Measurements from ENCODE around the gene SEPHS2. TPM values are rescaled to one million over a fixed set of nuclear protein-coding genes. Genes with fewer than 3 reads are reported as not detected.

The SEPHS2 gene
- total RNA-seq, 1 donor from 2014 or later: 45.2 TPM

DNA sequence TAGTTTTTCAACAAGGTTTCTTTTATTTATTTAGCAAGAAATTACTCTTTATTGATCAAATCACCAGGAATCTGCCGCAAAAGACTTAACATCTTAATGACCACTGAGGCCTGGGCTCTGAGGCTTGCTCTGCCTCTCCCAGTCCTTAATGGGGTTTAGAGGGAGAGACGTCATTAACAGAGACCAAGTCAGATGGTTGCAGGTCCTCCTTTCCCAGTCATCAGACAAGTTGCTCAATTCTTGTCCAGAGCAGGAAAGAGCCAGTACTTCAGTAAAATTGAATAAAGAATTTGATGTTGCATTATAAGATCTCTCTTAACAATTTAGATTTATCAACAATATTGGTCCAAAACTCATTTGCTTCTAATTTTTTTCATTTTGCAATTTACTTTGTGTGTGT is 2.0 kb downstream of the SEPHS2 start:
- H3K27me3 ChIP-seq (ENCODE audit: control insufficient read depth, insufficient read depth, low read length): no peaks in the 10 kb centered on the region
- no peak for DNase-seq (ENCODE audit: low read depth)
- no peak overlapping the region for H3K4me3 ChIP-seq (ENCODE audit: low read depth, low read length)
- TF ChIP-seq, protein P1, sequence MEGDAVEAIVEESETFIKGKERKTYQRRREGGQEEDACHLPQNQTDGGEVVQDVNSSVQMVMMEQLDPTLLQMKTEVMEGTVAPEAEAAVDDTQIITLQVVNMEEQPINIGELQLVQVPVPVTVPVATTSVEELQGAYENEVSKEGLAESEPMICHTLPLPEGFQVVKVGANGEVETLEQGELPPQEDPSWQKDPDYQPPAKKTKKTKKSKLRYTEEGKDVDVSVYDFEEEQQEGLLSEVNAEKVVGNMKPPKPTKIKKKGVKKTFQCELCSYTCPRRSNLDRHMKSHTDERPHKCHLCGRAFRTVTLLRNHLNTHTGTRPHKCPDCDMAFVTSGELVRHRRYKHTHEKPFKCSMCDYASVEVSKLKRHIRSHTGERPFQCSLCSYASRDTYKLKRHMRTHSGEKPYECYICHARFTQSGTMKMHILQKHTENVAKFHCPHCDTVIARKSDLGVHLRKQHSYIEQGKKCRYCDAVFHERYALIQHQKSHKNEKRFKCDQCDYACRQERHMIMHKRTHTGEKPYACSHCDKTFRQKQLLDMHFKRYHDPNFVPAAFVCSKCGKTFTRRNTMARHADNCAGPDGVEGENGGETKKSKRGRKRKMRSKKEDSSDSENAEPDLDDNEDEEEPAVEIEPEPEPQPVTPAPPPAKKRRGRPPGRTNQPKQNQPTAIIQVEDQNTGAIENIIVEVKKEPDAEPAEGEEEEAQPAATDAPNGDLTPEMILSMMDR (IDR thresholded peaks at IDR 0.05; ENCODE audit: insufficient read depth, low read length, poor library complexity, severe bottlenecking): no peak
- peaks cover 2% of the 10 kb centered on the region for H3K36me3 ChIP-seq (ENCODE audit: control insufficient read depth, insufficient read depth, low read length)

DNA sequence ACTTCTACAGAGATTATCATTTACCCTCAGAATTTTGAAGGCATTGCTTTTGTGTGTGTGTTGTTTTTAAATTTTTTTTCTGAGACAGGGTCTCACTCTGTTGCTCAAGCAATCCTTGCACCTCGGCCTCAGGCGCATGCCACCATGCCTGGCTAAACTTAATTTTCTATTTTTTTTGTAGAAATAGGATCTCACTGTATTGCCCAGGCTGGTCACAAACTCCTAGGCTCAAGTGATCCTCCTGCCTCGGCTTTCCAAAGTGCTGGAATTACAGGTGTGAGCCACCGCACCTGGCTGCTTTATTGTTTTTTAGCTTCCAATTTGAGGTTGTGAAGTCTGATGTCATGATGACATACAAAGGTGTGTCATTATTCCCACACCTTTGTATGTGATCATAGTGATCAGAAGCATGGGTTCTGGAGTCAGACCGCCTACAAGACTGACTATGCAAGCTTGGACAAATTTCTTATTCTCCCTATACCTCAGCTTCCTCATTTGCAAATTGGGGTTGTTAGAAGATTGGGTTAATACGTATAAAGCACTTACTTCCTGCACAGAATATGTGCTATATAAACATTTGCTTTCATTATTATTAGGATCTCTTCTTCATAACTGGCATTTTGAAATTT is 5.8 kb downstream of the SEPHS2 start:
- H3K27me3 ChIP-seq (ENCODE audit: control insufficient read depth, insufficient read depth, low read length): no peaks in the 10 kb centered on the region
- peaks cover 1% of the 10 kb centered on the region for H3K36me3 ChIP-seq (ENCODE audit: control insufficient read depth, insufficient read depth, low read length)
- H3K4me3 ChIP-seq (ENCODE audit: low read depth, low read length): no peak overlapping the region
- no peak for DNase-seq (ENCODE audit: low read depth)
- TF ChIP-seq, protein P1 (IDR thresholded peaks at IDR 0.05; ENCODE audit: insufficient read depth, low read length, poor library complexity, severe bottlenecking): no peak

DNA sequence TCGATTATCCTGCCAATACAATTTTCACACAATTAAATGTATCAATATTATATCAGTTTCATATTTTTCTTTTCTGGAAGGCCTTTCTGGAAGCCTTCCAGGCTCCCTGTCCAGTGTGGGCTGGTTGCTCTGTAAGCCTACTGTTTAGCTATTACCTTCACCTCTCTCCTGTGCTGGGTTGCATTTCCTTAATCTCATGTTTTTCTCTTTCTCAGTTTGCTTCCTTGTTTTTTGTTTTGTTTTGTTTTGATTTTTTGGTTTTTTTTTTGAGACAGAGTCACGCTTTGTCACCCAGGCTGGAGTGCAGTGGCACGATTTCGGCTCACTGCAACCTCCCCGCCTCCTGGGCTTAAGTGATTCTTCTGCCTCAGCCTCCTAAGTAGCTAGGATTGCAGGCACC is 6.8 kb downstream of the SEPHS2 start:
- TF ChIP-seq, protein P1 (IDR thresholded peaks at IDR 0.05; ENCODE audit: insufficient read depth, low read length, poor library complexity, severe bottlenecking): no peak
- Histone ChIP-seq H3K36me3 (ENCODE audit: control insufficient read depth, insufficient read depth, low read length) (no peaks in the 10 kb centered on the region), H3K27me3 (ENCODE audit: control insufficient read depth, insufficient read depth, low read length) (no peaks in the 10 kb centered on the region), H3K4me3 (ENCODE audit: low read depth, low read length) (no peak overlapping the region)
- no peak for DNase-seq (ENCODE audit: low read depth)

DNA sequence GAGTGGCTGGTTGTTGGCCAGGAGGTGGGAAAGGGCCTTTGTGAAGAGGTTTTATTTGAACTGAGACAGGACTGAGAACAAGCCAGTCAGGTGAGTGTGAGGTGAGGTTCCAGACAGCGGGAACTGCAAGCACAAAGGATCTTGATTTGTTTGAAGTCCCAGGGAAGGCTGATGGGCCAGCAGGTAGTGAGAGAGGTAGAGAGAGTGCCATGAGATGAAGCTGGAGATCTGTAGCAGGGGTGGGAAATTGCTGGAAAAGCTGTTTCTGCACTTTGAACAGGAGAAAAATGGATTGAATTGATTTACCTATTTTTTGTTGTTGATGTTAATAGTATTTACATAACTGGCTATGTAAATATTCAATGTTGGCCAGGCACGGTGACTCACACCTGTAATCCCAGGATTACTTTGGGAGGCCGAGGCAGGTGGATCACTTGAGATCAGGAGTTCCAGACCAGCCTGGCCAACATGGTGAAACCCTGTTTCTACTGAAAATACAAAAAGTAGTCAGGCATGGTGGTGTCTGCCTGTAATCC is 8.1 kb downstream of the SEPHS2 start:
- no peak for DNase-seq (ENCODE audit: low read depth)
- Histone ChIP-seq H3K4me3 (ENCODE audit: low read depth, low read length) (no peak overlapping the region), H3K36me3 (ENCODE audit: control insufficient read depth, insufficient read depth, low read length) (no peaks in the 10 kb centered on the region), H3K27me3 (ENCODE audit: control insufficient read depth, insufficient read depth, low read length) (no peaks in the 10 kb centered on the region)
- TF ChIP-seq, protein P1 (IDR thresholded peaks at IDR 0.05; ENCODE audit: insufficient read depth, low read length, poor library complexity, severe bottlenecking): no peak

DNA sequence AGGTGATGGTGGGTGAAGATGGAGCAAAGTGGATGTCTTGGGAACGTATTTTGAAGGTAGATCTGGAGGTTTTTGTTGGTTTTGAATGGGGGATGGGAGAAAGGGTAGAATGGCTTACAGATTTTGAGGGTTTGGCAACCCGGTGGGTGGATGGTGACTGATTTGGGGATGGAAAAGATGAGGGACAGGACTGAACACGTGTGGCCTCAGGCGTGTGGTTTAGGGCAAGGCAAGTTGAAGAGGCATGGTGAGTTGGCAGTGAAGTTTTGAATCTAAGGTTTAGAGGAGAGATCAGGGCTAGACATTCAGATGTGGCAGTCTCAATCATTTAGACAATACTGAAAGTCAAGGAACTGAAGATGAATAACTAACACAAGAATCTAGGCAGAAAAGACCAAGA is 10.8 kb downstream of the SEPHS2 start:
- TF ChIP-seq, protein P1 (IDR thresholded peaks at IDR 0.05; ENCODE audit: insufficient read depth, low read length, poor library complexity, severe bottlenecking): no peak
- Histone ChIP-seq H3K36me3 (ENCODE audit: control insufficient read depth, insufficient read depth, low read length) (no peaks in the 10 kb centered on the region), H3K4me3 (ENCODE audit: low read depth, low read length) (no peak overlapping the region), H3K27me3 (ENCODE audit: control insufficient read depth, insufficient read depth, low read length) (no peaks in the 10 kb centered on the region)
- no peak for DNase-seq (ENCODE audit: low read depth)

Measured in kidney epithelial cell (primary cell).